C4-2B (cell line): ENCODE results near the gene SNX8.

Experiments used
- H3K27ac ChIP-seq: fragments of 450-650 bp; 2 replicates; pipeline ENCODE4 v1.5.1; 2017
- CTCF ChIP-seq: fragments of 450-650 bp; conservative IDR thresholded peaks from 2 replicates; pipeline ENCODE4 v1.5.1; 2017; ENCODE audit warnings: mild to moderate bottlenecking
- ZFX ChIP-seq: fragments of 450-650 bp; IDR thresholded peaks from 2 replicates; pipeline ENCODE4 v1.6.1; 2017

Gene SNX8

GRCh38 chr7:2237109-2237602 lies 77.1 kb downstream of the SNX8 start:
- TF ChIP-seq CTCF (no peak), ZFX (no peak)
- H3K27ac ChIP-seq, result no peak overlapping the region

GRCh38 chr7:2233926-2234325 lies 80.3 kb downstream of the SNX8 start:
- TF ChIP-seq ZFX, result no peak
- TF ChIP-seq CTCF, result no peak
- no peak overlapping the region for H3K27ac ChIP-seq

GRCh38 chr7:2232766-2233520 lies 81.3 kb downstream of the SNX8 start, which contains the start of gene MAD1L1:
TSS of gene MAD1L1 (minus strand) at chr7:2232945. CDS start at chr7:2230133, 2,812 bp downstream.
- TF ChIP-seq CTCF, result no peak
- TF ChIP-seq ZFX, result no peak
- peak within 1 kb of the TSS; percentile 89 for H3K27ac ChIP-seq

GRCh38 chr7:2231992-2232765 lies 82.1 kb downstream of the SNX8 start:
- peak overlapping the region; percentile 89 for H3K27ac ChIP-seq
- TF ChIP-seq ZFX (peak; percentile 64; the same call in 1 of the 2 replicates), CTCF (no peak)

GRCh38 chr7:2230882-2231281 lies 83.4 kb downstream of the SNX8 start:
- TF ChIP-seq ZFX, result no peak
- no peak for TF ChIP-seq CTCF
- no peak overlapping the region for H3K27ac ChIP-seq

GRCh38 chr7:2230226-2230625 lies 84.0 kb downstream of the SNX8 start:
- TF ChIP-seq ZFX (no peak), CTCF (no peak)
- no peak overlapping the region for H3K27ac ChIP-seq

- H3K27ac ChIP-seq, result no peak overlapping the region
- TF ChIP-seq ZFX, result no peak
- TF ChIP-seq CTCF, result no peak
Measured at GRCh38 chr7:2229467-2229866, 84.8 kb downstream of the SNX8 start.
